Pons (tissue), 1 donor: ENCODE measurements around the gene C6orf62.
"Not testable (repeated sequence)": the region's sequence is repeated elsewhere in the genome, so short reads cannot be mapped to it uniquely, and the experiment has no call there.

Experiments
- DNase-seq: peaks from one replicate; pipeline ENCODE4 v3.0.0-alpha.2; 2016; ENCODE audit warnings: low spot score

Gene C6orf62

DNA sequence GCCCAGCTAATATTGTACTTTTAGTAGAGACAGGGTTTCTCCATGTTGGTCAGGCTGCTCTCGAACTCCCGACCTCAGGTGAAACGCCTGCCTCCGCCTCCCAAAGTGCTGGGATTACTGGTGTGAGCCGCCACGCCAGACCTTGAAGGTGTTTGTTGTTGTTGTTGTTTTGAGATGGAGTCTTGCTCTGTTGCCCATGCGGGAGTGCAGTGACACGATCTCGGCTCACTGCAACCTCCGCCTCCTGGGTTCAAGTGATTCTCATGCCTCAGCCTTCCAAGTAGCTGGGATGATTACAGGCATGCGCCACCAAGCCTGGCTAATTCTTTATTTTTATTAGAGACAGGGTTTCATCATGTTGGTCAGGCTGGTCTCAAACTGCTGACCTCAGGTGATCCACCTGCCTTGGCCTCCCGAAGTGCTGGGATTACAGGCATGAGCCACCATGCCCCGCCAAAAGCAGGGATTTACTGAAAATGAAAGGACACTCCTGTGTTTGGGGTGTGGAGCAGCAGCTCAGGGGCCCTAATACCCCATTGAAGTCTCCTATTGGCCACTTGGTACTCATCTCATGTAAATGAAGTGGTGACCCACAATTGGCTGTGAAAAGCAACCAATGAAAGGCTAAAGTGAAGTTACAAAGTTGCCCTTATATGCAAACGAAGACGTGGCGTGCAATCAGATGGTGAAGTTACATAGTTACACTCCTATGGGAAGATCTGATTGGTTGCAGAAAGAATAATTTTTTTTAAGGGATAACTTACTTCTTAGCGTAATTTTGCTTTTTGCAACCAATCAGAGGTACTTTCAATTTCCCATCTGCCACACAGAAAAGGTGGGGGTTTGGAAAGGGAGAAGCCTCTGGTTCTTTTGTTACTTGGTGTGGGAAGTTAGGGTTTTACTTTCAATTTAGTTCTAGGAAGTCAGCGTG lies 50.6 kb downstream of the C6orf62 start:
- DNase-seq: not testable (repeated sequence)

DNA sequence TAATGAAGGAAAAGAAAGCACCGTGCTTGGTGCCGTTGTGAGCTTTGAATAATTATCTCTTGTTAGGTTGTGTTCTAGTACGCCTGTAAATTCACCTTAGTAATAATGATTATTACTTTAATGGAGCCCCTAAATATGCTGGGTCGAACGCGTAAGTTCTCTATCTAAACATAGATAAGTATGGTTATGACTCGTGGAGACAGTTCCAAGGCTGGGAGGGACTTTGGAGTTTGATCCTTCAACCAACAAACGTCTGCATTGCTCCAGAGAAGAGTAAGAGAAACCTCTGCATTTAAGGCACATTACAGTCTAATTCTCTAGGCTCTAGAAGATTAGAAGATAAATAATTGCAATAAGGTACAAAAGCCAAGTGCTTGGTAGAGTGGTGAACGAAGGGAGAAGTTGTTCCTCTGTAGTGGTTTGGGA lies 51.6 kb downstream of the C6orf62 start:
- peak; percentile 32 for DNase-seq

DNA sequence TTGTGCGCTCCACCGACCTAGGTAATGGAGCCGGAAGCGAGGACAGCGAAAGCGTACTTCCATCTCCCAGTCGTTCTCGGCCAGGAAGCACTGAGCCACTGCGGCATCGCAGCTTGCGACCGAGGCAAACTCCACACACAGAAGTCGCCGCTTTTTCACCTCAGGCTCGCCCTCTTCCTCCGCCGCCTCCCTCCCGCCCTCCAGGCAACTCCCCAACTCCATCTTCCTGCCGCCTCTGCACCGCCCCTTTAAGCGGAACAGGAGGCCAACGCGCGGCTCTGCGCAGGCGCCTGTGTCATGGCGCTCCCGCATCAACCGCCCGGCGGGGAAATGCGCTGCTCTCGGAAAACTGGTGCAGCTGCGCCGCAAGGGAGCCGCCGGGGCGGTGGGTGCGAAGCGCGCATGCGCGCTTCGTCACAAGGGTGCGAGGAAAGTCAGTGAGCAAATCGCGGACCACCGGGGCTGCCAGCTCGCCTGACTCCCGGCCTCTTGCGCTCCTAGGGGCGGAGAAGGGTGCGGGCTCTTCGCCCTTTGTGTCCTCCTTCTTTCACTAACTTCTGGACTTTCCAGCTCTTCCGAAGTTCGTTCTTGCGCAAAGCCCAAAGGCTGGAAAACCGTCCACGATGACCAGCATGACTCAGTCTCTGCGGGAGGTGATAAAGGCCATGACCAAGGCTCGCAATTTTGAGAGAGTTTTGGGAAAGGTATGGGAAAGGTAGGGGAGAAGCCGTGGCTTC lies 52.1 kb downstream of the C6orf62 start, which contains the start of the genes ACOT13 and TDP2:
Gene ACOT13 (plus strand): TSS at position 437 of the 737 bp plus-strand sequence. CDS start 187 bp downstream, at position 624.
Gene TDP2 (minus strand): TSS at position 259 of the 737 bp plus-strand sequence. CDS start 37 bp downstream, at position 222.
- DNase-seq: peak; percentile 95

DNA sequence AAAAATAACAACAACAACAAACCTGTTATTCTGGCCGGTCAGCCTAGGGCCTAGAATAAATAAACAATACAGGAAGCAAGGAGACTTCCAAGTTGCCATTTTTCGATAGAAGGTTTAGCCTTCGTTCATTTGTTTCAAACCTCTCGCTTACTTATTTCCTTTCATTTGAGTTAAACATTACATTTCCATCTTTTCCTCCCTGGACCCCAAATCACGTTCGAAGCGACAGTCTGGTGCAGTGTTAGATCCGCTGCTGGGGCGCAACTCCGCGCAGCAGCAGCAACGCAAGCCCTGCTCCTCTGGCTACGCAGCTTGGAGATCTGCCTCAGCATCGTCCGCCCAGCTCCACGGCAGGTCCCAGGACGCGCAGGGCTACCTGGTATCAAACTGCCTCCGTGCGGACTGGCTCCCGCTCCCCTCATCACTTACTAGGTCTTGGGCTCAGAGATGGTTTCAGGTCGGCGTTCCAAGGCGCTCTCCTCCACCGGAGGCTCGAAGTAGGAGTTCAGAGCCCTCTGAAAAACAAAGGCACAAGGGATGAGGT lies 52.8 kb downstream of the C6orf62 start:
- DNase-seq: no peak

DNA sequence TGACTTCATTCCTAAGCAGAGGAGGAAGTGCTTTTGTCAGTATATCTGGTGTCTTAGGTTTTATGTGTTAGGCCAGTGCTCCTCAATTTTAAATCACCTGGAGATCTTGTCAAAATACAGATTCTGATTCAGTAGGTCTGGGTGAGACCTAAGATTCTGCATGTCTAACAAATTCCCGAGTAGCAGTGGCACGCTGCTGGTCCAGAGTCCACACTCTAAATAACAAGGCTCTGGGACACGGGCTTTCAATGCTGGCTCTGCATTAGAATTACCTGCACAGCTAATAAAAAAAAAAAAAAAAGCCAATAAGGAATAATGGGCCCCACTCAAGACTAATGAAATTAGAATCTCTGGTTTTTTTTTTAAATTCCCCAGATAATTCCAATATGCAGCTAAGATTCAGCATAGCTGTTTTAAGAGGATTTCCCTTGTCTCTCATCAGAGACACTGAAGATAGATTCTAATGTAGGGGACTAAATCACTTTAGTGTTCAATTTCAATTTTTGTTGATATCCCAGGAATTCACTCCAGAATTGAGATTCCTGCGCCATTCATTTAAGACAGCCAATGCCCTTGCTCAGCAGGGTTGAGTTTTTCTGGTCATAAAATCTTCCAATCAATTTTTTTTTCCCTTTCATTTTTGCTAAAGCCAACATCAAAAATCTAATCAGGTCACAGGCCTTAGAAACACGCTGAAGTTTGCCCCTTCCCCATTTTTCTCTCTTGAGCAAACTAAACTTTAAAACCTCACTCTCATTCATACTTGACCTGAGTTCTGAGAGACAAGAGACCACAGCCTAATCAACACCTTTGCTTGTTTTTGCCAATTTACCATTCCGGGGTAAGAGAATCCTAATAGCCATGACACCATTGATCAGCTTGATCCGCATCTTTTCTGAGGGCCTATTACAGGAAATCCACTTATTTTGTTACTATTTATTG lies 54.6 kb downstream of the C6orf62 start:
- no peak for DNase-seq

DNA sequence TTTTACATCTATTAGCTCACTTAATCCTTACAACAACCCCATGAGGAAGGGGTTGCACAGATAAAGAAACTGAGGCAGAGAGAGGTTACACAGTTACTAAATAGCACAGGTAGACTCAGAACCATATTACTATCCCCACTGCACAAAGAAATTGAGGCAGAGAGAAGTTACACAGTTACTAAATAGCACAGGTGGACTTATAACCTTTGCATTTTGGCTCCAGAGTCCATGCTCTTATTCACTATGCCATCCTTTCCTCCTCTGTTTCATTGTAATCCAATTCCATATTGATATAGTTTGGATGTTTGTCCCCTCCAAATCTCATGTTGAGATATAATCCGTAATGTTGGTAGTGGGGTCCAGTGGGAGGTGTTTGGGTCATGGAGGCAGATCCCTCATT lies 55.8 kb downstream of the C6orf62 start:
- no peak for DNase-seq

DNA sequence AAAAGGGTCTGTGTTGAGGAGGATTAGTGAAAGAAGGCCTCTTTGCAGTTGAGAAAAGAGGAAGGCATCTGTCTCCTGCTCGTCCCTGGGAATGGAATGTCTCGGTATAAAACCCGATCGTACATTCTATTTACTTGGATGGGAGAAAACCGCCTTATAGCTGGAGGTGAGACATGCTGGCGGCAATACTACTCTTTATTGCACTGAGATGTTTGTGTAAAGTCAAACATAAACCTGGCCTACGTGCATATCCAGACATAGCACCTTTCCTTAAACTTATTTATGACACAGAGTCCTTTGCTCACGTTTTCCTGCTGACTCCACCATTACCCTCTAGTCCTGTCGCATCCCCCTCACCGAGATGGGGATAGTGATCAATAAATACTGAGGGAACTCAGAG lies 56.7 kb downstream of the C6orf62 start:
- DNase-seq: no peak

DNA sequence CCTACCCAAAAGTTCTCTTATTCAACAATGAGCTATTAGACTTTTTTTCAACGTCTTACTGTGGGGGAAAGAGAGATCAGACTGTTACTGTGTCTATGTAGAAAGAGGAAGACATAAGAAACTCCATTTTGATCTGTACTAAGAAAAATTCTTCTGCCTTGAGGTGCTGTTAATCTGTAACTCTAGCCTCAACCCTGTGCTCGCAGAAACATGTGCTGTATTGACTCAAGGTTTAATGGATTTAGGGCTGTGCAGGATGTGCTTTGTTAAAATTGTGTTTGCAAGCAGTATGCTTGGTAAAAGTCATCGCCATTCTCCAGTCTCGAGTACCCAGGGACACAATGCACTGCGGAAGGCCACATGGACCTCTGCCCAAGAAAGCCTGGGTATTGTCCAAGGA lies 57.2 kb downstream of the C6orf62 start:
- not testable (repeated sequence) for DNase-seq

DNA sequence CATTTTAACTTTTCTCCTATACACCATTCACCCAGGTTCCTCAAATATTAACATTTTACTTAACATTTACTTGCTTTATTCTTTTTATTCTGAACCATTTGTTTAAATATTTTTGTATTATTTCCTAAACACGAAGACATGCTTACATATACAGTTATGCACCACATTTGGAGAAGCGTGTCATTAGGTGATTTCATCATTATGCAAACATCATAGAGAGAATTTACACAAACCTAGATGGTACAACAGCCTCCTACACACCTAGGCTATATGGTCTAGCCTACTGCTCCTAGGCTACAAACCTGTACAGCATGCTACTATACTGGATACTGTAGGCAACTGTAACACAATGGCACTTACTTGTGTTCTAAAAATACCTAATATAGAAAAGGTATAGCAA lies 58.8 kb downstream of the C6orf62 start:
- DNase-seq: no peak

DNA sequence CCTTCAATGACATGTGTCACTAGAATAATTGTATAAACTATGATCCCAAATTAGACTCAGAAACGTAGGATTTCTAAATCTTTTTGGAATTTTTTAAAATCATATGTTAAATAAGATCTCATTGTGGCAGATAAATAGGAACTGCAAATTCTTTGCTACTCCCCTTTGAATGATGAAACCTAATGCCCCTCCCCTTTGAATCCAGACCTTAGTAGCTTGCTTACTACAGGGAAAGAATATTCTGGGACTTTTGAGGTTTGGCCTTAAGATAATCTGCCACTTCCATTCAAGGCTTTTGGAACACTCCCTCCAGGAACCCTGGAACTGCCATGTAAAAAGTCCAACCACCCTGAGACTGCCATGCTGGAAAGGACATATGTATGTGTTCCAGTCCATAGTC lies 59.4 kb downstream of the C6orf62 start:
- no peak for DNase-seq

DNA sequence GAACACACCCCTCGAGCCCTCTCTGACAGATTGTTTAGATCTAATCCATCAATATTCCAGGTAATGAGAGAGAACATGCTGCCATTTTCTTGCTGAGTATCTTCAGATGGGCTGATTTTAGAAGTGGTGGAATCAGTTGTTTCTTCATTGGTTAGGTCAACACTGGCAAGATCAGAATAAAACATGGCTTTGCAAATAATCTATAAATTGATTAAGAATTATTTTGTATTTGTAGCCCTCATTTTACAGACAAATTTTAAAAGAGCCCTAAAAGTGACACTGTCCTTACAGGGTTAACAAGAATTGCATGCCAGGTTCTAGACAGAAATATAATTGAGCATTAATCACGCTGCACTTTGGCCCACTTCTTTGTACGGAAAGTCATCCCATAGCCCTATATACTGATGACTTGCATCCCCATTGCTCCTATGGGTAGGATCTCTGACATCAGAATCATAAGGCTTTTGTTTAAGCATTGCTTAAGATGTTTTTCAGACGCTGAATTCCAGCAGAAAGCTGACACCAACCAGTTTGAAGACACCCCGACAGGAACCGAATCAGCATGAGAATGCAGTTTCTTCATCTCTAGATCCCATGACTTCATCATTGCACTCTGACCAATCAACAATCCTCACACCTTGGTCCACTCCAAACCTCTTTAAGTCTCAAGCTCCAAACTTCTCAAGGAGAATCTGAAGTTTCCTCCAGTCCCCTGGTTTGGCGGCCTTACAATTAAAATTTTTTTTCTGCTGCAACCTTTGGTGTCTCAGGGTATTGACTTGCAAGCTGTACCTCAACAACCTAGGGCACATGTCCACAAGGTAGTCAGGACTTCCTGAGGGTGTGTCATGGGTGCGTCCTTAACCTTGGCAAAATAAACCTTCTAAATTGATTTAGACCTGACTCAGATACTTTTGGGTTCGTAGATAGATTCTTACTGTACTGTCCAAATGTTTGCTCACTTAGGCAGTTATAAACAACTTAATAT lies 60.1 kb downstream of the C6orf62 start:
- no peak for DNase-seq

DNA sequence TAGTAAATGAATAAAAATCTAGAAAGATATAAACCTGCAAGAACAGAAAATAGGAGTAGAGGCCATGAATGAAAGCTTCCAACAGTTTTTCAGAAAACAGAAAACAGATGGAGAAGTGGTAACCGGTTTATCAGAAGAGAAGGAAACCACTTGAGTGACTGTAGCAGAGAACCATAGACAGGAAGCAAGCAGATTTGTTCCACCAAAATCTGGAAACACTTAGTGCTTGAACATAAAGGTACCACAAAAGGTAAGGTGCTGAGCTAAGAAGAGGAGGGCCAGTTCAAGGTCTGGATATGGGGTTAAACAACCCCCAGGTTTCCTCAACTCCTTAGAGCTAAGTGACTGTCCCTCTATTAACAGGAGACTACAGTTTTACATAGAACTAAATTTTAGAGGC lies 63.7 kb downstream of the C6orf62 start:
- DNase-seq: no peak
